Adrenal gland (tissue), 5 donors: ENCODE data around the gene PLA2R1.

Source experiments
- POLR2A ChIP-seq, 2 donors: fragments of 450-650 bp; IDR thresholded peaks; one replicate each; pipeline ENCODE4 v1.6.1; 2017; ENCODE audit warnings: antibody characterized with exemption in 2 of 2, mild to moderate bottlenecking in 2 of 2, moderate library complexity in 1 of 2
- TF ChIP-seq, protein P1 (sequence below), 6 experiments: fragments of 450-650 bp in 4 of 6; fragments of 200-600 bp in 2 of 6; sonication (generic) in 1 of 6; IDR thresholded peaks; 1 replicate in 5 of 6; 2 replicates in 1 of 6; pipeline versions ENCODE4 v1.5.1 to v1.8.0; 2016 to 2021; ENCODE audit warnings: antibody characterized with exemption in 6 of 6, mild to moderate bottlenecking in 2 of 6, moderate library complexity in 1 of 6
- donor health status: DM: no; HTN: no; CAD: no.

DNA sequence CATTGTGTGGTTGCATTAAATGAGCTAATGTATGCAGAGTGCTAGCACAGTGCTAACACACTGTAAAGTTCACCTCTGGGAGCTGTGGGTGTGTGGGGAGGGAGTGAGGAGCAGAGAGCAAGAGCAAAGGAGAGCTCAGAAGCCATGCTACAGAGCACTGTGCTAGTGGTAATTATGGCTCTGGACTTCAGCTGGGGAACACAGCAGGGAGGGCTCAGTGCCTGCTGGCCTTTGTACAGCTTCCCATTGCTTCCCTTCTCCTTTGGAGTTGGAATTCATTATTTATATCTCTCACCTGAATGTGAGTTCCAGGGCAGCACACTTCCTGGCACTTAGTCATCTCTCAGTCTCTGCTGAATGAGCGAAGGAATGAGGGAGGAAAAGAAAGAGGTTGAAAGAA is 2.5 kb upstream of the PLA2R1 start:
- TF ChIP-seq POLR2A (IDR thresholded peaks at IDR 0.05) = no peak
- TF ChIP-seq, protein P1, sequence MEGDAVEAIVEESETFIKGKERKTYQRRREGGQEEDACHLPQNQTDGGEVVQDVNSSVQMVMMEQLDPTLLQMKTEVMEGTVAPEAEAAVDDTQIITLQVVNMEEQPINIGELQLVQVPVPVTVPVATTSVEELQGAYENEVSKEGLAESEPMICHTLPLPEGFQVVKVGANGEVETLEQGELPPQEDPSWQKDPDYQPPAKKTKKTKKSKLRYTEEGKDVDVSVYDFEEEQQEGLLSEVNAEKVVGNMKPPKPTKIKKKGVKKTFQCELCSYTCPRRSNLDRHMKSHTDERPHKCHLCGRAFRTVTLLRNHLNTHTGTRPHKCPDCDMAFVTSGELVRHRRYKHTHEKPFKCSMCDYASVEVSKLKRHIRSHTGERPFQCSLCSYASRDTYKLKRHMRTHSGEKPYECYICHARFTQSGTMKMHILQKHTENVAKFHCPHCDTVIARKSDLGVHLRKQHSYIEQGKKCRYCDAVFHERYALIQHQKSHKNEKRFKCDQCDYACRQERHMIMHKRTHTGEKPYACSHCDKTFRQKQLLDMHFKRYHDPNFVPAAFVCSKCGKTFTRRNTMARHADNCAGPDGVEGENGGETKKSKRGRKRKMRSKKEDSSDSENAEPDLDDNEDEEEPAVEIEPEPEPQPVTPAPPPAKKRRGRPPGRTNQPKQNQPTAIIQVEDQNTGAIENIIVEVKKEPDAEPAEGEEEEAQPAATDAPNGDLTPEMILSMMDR (IDR thresholded peaks at IDR 0.05) = no peak
